ENCODE measurements around the gene HDAC4.

Gene HDAC4

GRCh38 chr2:239348563-239349452 is 52.0 kb downstream of the HDAC4 start:
- no peak for DNase-seq (ENCODE audit: low read depth)

GRCh38 chr2:239346676-239347075 is 54.1 kb downstream of the HDAC4 start:
- no peak for DNase-seq (ENCODE audit: low read depth)

- DNase-seq (ENCODE audit: low read depth): no peak
These were observed 55.6 kb downstream of the HDAC4 start for GRCh38 chr2:239345251-239345650.

- no peak for DNase-seq (ENCODE audit: low read depth)
These were observed 56.0 kb downstream of the HDAC4 start for GRCh38 chr2:239344857-239345216.

- no peak for DNase-seq (ENCODE audit: low read depth)
These were observed 56.6 kb downstream of the HDAC4 start for GRCh38 chr2:239343946-239344856.

- DNase-seq (ENCODE audit: low read depth): no peak
These were observed 57.4 kb downstream of the HDAC4 start for GRCh38 chr2:239343460-239343859.

- DNase-seq (ENCODE audit: low read depth): no peak
These were observed 59.0 kb downstream of the HDAC4 start for GRCh38 chr2:239341840-239342239.

- DNase-seq (ENCODE audit: low read depth): no peak
These were observed 59.6 kb downstream of the HDAC4 start for GRCh38 chr2:239341146-239341732.

GRCh38 chr2:239339726-239340601 is 60.9 kb downstream of the HDAC4 start:
- DNase-seq (ENCODE audit: low read depth): no peak

- DNase-seq (ENCODE audit: low read depth): no peak
These were observed 61.6 kb downstream of the HDAC4 start for GRCh38 chr2:239339241-239339640.

- DNase-seq (ENCODE audit: low read depth): no peak
These were observed 62.8 kb downstream of the HDAC4 start for GRCh38 chr2:239337877-239338484.

- no peak for DNase-seq (ENCODE audit: low read depth)
These were observed 63.5 kb downstream of the HDAC4 start for GRCh38 chr2:239337122-239337876.

GRCh38 chr2:239331560-239331959 is 69.3 kb downstream of the HDAC4 start:
- no peak for DNase-seq (ENCODE audit: low read depth)

- DNase-seq (ENCODE audit: low read depth): no peak
These were observed 70.0 kb downstream of the HDAC4 start for GRCh38 chr2:239330836-239331235.

GRCh38 chr2:239329972-239330572 is 70.7 kb downstream of the HDAC4 start:
- no peak for DNase-seq (ENCODE audit: low read depth)

GRCh38 chr2:239329284-239329971 is 71.4 kb downstream of the HDAC4 start:
- no peak for DNase-seq (ENCODE audit: low read depth)

- no peak for DNase-seq (ENCODE audit: low read depth)
These were observed 72.2 kb downstream of the HDAC4 start for GRCh38 chr2:239328351-239329191.

All from activated T-helper 1 cell treated with Interleukin-2 at 50 U/mL for 16 hours (primary cell).